Measurements from ENCODE around the gene GNG13.
"Not testable (repeated sequence)": the region's sequence is repeated elsewhere in the genome, so short reads cannot be mapped to it uniquely, and the experiment has no call there.

GNG13 gene

GRCh38 chr16:831571-832413 is 31.3 kb upstream of the GNG13 start:
- DNase-seq: no peak

GRCh38 chr16:830871-831570 is 30.5 kb upstream of the GNG13 start:
- DNase-seq: no peak

GRCh38 chr16:830107-830870 is 29.8 kb upstream of the GNG13 start:
- DNase-seq: no peak

GRCh38 chr16:828891-829290 is 28.4 kb upstream of the GNG13 start:
- DNase-seq: no peak

GRCh38 chr16:827513-827912 is 27.0 kb upstream of the GNG13 start:
- no peak for DNase-seq

- DNase-seq: peak; percentile 14
Measured at GRCh38 chr16:825341-826061, 25.0 kb upstream of the GNG13 start.

- no peak for DNase-seq
Measured at GRCh38 chr16:824601-825000, 24.1 kb upstream of the GNG13 start.

GRCh38 chr16:824194-824593 is 23.7 kb upstream of the GNG13 start:
- no peak for DNase-seq

- DNase-seq: no peak
Measured at GRCh38 chr16:822909-823297, 22.4 kb upstream of the GNG13 start.

- DNase-seq: no peak
Measured at GRCh38 chr16:822174-822908, 21.8 kb upstream of the GNG13 start.

GRCh38 chr16:821751-822150 is 21.2 kb upstream of the GNG13 start:
- DNase-seq: no peak

GRCh38 chr16:820748-821147 is 20.2 kb upstream of the GNG13 start:
- DNase-seq: no peak

- DNase-seq: not testable (repeated sequence)
Measured at GRCh38 chr16:820044-820408, 19.5 kb upstream of the GNG13 start.

GRCh38 chr16:819336-820043 is 19.0 kb upstream of the GNG13 start:
- DNase-seq: no peak

GRCh38 chr16:818592-818991 is 18.1 kb upstream of the GNG13 start:
- no peak for DNase-seq

GRCh38 chr16:818132-818531 is 17.6 kb upstream of the GNG13 start:
- no peak for DNase-seq

GRCh38 chr16:817001-817906 is 16.7 kb upstream of the GNG13 start:
- no peak for DNase-seq

GRCh38 chr16:815861-816260 is 15.3 kb upstream of the GNG13 start:
- no peak for DNase-seq

GRCh38 chr16:814974-815373 is 14.4 kb upstream of the GNG13 start:
- DNase-seq: no peak

GRCh38 chr16:813916-814412 is 13.4 kb upstream of the GNG13 start:
- no peak for DNase-seq

Data from amniotic stem cell (primary cell).